Chondrocyte (in vitro differentiated cells): ENCODE data around the gene RXFP1. TPM values are rescaled to one million over a fixed set of nuclear protein-coding genes. Genes with fewer than 3 reads are reported as not detected.

ENCODE experiments used
- DNase-seq: peaks from one replicate; pipeline ENCODE4 v3.0.0; 2021; ENCODE audit warnings: mixed read lengths, low spot score
- H3K27ac Mint-ChIP-seq: one replicate; pipeline ENCODE4 v1.8.0; 2021; ENCODE audit warnings: mild to moderate bottlenecking, moderate library complexity, mixed read lengths; ENCODE audit not compliant: unreplicated experiment
- H3K27me3 Mint-ChIP-seq: 2 replicates; pipeline ENCODE4 v1.8.0; 2021; ENCODE audit warnings: low read depth, mixed read lengths
- H3K36me3 Mint-ChIP-seq: 2 replicates; pipeline ENCODE4 v1.8.0; 2021; ENCODE audit warnings: low read depth, mixed read lengths
- H3K4me1 Mint-ChIP-seq: 2 replicates; pipeline ENCODE4 v1.8.0; 2021; ENCODE audit warnings: low read depth, mild to moderate bottlenecking, mixed read lengths
- H3K4me3 Mint-ChIP-seq: one replicate; pipeline ENCODE4 v1.8.0; 2021; ENCODE audit warnings: mild to moderate bottlenecking, moderate library complexity, mixed read lengths; ENCODE audit not compliant: unreplicated experiment
- H3K9me3 Mint-ChIP-seq: 2 replicates; pipeline ENCODE4 v1.8.0; 2021; ENCODE audit warnings: low read depth, mixed read lengths
- total RNA-seq: library from RNA; stranded (reverse); gene quantifications from 3 replicates; pipeline ENCODE4 v1.2.1, GENCODE V29; 2021
- TF ChIP-seq, protein P1 (sequence below): fragments of 200-600 bp; sonication (generic); IDR thresholded peaks from 2 replicates; pipeline ENCODE4 v1.5.0; 2021; ENCODE audit warnings: antibody characterized with exemption, mild to moderate bottlenecking, moderate library complexity

The RXFP1 gene
- total RNA-seq, 1 donor from 2014 or later, result not detected

DNA sequence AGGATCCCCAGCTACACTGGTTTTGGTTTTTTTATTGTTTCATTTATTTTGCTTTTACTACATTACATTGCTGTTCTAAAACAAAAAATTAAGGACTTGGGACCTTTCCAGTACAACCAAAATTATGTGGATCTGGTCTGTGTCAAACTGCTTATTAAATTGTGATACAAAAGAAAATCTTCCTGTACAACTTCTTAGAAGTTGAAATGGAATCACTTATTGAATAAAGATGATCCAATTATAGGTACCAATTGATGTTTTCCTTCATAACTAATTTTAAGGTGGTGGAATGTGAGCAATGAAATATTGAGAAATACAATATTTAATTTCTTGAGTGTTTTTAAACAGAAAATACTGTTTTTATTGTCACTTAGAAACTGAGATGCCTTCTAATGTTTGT lies 82.7 kb downstream of the RXFP1 start:
- DNase-seq, result no peak
- H3K27me3 Mint-ChIP-seq, result peaks cover 25% of the 10 kb centered on the region
- no peak overlapping the region for H3K4me3 Mint-ChIP-seq
- TF ChIP-seq, protein P1, sequence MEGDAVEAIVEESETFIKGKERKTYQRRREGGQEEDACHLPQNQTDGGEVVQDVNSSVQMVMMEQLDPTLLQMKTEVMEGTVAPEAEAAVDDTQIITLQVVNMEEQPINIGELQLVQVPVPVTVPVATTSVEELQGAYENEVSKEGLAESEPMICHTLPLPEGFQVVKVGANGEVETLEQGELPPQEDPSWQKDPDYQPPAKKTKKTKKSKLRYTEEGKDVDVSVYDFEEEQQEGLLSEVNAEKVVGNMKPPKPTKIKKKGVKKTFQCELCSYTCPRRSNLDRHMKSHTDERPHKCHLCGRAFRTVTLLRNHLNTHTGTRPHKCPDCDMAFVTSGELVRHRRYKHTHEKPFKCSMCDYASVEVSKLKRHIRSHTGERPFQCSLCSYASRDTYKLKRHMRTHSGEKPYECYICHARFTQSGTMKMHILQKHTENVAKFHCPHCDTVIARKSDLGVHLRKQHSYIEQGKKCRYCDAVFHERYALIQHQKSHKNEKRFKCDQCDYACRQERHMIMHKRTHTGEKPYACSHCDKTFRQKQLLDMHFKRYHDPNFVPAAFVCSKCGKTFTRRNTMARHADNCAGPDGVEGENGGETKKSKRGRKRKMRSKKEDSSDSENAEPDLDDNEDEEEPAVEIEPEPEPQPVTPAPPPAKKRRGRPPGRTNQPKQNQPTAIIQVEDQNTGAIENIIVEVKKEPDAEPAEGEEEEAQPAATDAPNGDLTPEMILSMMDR, result no peak
- no peak overlapping the region for H3K27ac Mint-ChIP-seq
- H3K4me1 Mint-ChIP-seq, result no peaks in the 10 kb centered on the region
- H3K36me3 Mint-ChIP-seq, result no peaks in the 10 kb centered on the region
- H3K9me3 Mint-ChIP-seq, result no peaks in the 10 kb centered on the region

DNA sequence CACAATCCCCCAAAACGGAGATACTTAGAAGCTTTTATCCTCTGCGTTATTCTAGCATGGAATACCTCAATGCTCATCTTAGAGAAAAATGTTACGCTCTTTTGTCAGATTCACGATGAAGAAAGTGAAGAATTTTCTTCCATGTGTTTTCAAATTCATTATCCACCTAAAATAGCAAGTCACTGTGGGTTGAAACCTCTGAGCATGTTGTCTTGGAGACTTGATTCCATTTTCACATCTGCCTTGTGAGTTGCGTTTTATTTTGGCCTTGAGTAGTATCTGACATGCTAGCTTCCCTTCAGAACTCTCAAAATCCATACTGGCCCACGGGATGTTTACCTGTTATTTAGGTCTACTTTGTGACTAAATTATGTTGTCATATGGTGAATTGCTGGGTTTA lies 83.7 kb downstream of the RXFP1 start:
- Mint-ChIP-seq H3K4me1 (no peaks in the 10 kb centered on the region), H3K36me3 (no peaks in the 10 kb centered on the region), H3K27me3 (peaks cover 28% of the 10 kb centered on the region), H3K4me3 (no peak overlapping the region), H3K9me3 (no peaks in the 10 kb centered on the region), H3K27ac (no peak overlapping the region)
- TF ChIP-seq, protein P1, result no peak
- no peak for DNase-seq

DNA sequence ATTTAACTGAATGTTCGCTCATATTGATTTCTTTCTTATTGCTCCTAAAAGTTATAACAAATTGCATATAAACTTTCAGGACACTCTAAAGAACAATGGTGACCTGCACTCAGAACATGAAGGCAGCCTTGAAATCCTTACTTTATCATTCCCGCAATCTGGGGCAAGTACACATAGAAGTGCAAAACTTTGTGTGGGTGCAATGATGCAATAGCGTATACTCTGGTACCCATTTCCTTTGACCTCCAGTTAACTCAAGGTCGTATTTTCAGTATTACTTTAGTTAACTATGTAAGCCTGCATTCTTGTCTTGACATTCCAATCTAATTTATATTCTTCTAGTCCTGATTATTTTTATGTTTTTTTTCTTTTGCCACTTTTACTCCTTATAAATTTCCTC lies 85.3 kb downstream of the RXFP1 start:
- peaks cover 4% of the 10 kb centered on the region for H3K4me1 Mint-ChIP-seq
- H3K27me3 Mint-ChIP-seq, result peaks cover 21% of the 10 kb centered on the region
- H3K27ac Mint-ChIP-seq, result no peak overlapping the region
- TF ChIP-seq, protein P1, result no peak
- H3K4me3 Mint-ChIP-seq, result no peak overlapping the region
- H3K36me3 Mint-ChIP-seq, result no peaks in the 10 kb centered on the region
- no peaks in the 10 kb centered on the region for H3K9me3 Mint-ChIP-seq
- DNase-seq, result no peak

DNA sequence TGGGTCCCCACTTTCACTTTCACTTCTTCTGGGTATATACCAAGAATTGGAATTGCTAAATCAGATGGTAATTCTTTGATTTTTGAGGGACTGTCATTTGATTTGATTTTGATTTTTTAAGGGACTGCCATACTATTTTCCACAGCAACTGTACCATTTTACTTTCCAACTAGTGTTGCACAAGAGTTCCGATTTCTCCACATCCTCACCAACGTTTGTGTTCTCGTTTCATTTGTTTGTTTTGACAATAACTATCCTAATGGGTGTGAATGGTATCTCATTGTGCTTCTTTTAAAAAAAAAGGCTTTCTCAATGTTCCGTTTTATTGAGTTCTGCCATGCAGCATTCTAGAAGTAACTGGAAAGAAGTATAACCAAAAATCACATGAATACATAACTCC lies 87.4 kb downstream of the RXFP1 start:
- no peak overlapping the region for H3K27ac Mint-ChIP-seq
- H3K4me1 Mint-ChIP-seq, result peaks cover 4% of the 10 kb centered on the region
- H3K27me3 Mint-ChIP-seq, result peaks cover 24% of the 10 kb centered on the region
- TF ChIP-seq, protein P1, result no peak
- H3K36me3 Mint-ChIP-seq, result no peaks in the 10 kb centered on the region
- peaks cover 7% of the 10 kb centered on the region for H3K9me3 Mint-ChIP-seq
- DNase-seq, result no peak
- H3K4me3 Mint-ChIP-seq, result no peak overlapping the region

DNA sequence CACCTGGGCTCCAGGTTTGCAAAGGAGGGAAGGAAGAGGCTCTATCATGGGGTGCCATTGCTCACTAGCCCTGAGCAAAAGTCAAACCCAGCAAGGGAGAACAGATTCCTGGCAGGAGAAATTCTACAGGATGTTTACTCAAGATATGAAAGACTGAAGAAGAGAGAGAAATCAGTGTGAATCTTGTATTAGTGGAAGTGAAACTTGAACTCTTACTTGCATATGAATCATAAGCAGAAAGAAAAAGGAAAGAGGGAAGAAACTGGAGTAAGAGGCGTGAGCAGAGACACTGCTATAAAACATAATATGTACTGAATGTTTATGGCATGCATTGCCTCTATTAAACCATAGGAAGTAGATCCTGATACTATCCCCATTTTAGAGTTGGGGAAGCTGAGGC lies 89.1 kb downstream of the RXFP1 start:
- Mint-ChIP-seq H3K9me3 (peaks cover 15% of the 10 kb centered on the region), H3K27ac (no peak overlapping the region), H3K4me3 (no peak overlapping the region), H3K4me1 (peaks cover 4% of the 10 kb centered on the region), H3K36me3 (no peaks in the 10 kb centered on the region), H3K27me3 (peaks cover 19% of the 10 kb centered on the region)
- no peak for DNase-seq
- TF ChIP-seq, protein P1, result no peak
